H1 (cell line): ENCODE results near the gene ARSA.

Source experiments
- JUN ChIP-seq: IDR thresholded peaks from 2 replicates; pipeline ENCODE4 v1.6.1; 2011; ENCODE audit warnings: low read depth, mild to moderate bottlenecking, improper control_type of control experiment, low read length
- JUND ChIP-seq: IDR thresholded peaks from 2 replicates; pipeline ENCODE4 v1.6.1; 2011; ENCODE audit warnings: mild to moderate bottlenecking, improper control_type of control experiment, low read length
- POLR2A ChIP-seq, 2 experiments: IDR thresholded peaks; 1 replicate in 1 of 2; 2 replicates in 1 of 2; pipeline ENCODE4 v1.6.1; 2011; ENCODE audit warnings: low read depth in 2 of 2, low read length in 2 of 2, mild to moderate bottlenecking in 2 of 2; ENCODE audit errors: control extremely low read depth in 1 of 2
- TF ChIP-seq, protein P1 (sequence below), 3 experiments: IDR thresholded peaks; 1 replicate in 2 of 3; 2 replicates in 1 of 3; pipeline versions ENCODE4 v1.5.1 to v1.6.1; 2011; ENCODE audit warnings: low read length in 3 of 3, mild to moderate bottlenecking in 3 of 3, inconsistent platforms in 2 of 3, low read depth in 1 of 3, moderate library complexity in 1 of 3; ENCODE audit not compliant: insufficient read depth in 1 of 3; ENCODE audit errors: control extremely low read depth in 1 of 3

DNA sequence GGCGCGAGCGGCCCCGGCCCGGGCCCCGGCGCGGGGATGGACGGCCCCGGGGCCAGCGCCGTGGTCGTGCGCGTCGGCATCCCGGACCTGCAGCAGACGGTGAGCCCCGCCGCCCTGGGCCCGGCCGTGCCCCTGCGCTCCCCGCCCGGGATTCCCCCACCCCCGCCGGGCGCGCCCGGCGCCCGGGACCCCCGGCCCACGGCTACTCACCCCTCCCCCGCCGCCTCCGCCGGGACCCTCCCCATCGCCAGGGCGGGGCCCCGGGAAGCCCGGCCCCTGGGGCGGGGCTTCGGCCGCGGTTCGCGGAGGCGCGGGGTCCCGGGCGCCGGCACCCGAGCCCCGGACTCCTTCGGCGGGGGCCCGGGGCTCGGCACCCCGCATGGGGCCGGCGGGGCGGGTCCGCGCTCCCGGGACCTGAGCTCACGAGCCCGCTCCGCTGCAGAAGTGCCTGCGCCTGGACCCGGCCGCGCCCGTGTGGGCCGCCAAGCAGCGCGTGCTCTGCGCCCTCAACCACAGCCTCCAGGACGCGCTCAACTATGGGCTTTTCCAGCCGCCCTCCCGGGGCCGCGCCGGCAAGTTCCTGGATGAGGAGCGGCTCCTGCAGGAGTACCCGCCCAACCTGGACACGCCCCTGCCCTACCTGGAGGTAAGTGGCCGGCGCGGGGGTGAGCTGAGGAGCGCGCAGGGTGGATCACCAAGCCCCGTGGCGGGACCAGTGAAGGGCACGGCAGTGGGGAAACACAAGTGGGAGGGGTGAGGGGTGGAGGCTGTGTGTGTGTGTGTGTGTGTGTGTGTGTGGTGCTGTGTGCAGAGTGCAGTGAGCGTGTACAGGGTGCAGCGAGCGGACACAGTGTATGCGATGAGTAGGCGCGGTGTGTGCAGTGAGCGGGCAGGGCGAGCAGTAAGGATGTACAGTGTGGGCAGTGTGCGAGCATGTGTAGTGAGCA, 46.9 kb upstream of the ARSA start:
- no peak for TF ChIP-seq JUN
- TF ChIP-seq, protein P1, sequence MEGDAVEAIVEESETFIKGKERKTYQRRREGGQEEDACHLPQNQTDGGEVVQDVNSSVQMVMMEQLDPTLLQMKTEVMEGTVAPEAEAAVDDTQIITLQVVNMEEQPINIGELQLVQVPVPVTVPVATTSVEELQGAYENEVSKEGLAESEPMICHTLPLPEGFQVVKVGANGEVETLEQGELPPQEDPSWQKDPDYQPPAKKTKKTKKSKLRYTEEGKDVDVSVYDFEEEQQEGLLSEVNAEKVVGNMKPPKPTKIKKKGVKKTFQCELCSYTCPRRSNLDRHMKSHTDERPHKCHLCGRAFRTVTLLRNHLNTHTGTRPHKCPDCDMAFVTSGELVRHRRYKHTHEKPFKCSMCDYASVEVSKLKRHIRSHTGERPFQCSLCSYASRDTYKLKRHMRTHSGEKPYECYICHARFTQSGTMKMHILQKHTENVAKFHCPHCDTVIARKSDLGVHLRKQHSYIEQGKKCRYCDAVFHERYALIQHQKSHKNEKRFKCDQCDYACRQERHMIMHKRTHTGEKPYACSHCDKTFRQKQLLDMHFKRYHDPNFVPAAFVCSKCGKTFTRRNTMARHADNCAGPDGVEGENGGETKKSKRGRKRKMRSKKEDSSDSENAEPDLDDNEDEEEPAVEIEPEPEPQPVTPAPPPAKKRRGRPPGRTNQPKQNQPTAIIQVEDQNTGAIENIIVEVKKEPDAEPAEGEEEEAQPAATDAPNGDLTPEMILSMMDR (IDR thresholded peaks at IDR 0.05; ENCODE audit: control extremely low read depth in 1 of 3, insufficient read depth in 1 of 3, low read depth in 1 of 3, low read length in 3 of 3): no peak
- no peak for TF ChIP-seq POLR2A (IDR thresholded peaks at IDR 0.05; ENCODE audit: control extremely low read depth in 1 of 2, low read depth in 2 of 2, low read length in 2 of 2)
- no peak for TF ChIP-seq JUND
